AG20443 (cell line): ENCODE data around the gene SRGAP2C.
"Not testable (repeated sequence)": the region's sequence is repeated elsewhere in the genome, so short reads cannot be mapped to it uniquely, and the experiment has no call there.

Experiments
- DNase-seq: peaks from one replicate; pipeline ENCODE4 v3.0.0; 2012; ENCODE audit warnings: low spot score, mixed read lengths

Gene SRGAP2C

GRCh38 chr1:121184290-121185127 is at the start of gene SRGAP2C, which contains the start of gene FAM72B:
Gene SRGAP2C (plus strand): TSS chr1:121184975. CDS start chr1:121187447, 2,472 bp downstream.
Gene FAM72B (minus strand): TSS chr1:121184340. CDS start chr1:121183489, 851 bp downstream.
- not testable (repeated sequence) for DNase-seq

- not testable (repeated sequence) for DNase-seq
Measured at GRCh38 chr1:121140393-121140792, 44.4 kb upstream of the SRGAP2C start.

DNA sequence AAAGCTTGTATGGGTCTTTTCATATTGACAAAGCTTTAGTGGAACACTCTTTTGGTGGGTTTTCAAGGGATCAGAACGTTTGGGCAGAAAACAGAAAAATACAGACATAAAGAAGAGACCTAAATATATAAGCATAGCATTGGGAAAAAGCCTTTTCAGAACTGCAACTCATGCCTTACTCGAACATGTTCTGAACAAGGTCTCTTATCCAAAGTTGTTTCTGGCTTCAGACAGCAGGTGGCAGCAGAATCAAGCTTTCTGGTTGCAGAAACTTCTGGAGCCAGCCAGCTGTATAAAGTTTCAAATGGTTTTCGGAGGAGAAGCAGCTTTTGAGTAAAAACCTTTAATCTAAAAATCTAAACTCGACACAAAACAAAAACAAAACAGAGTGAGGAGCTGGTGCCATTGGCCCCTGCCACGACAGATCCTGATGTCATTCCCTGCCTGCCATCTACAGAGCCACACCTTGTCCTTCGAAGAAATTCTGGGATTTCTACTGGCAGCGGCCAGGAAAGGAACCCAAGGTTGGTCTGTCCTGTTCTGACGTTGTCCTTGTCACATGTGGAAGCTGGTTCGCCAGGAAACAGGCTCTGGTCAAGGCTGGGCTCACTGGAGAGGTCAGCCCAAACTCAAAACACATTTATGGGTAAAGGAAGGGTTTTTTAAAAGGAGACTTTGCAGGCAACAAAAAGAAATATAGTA is 36.1 kb upstream of the SRGAP2C start:
- DNase-seq, result not testable (repeated sequence)

- DNase-seq, result not testable (repeated sequence)
Measured at GRCh38 chr1:121151294-121151693, 33.5 kb upstream of the SRGAP2C start.

DNA sequence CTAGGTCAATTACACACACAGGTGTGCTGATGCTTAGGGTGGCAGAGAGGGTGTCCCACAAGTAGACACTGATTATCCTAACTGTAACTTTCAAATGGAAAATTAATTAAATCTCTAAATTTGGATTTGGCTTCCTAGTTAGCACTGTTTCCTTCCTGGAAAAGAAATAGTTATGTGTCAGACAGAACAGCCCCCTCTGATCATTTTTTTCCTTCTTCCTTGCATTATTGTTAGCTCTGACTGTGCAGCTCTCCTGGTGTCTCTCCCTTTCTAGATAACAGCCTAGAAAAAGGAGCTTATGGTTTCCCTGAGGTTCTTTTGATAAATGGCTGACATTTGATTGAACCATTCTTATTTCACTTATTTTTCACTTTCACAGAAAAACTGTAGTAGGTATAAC is 32.0 kb upstream of the SRGAP2C start:
- DNase-seq, result not testable (repeated sequence)

GRCh38 chr1:121154811-121155210 is 30.0 kb upstream of the SRGAP2C start:
- not testable (repeated sequence) for DNase-seq

DNA sequence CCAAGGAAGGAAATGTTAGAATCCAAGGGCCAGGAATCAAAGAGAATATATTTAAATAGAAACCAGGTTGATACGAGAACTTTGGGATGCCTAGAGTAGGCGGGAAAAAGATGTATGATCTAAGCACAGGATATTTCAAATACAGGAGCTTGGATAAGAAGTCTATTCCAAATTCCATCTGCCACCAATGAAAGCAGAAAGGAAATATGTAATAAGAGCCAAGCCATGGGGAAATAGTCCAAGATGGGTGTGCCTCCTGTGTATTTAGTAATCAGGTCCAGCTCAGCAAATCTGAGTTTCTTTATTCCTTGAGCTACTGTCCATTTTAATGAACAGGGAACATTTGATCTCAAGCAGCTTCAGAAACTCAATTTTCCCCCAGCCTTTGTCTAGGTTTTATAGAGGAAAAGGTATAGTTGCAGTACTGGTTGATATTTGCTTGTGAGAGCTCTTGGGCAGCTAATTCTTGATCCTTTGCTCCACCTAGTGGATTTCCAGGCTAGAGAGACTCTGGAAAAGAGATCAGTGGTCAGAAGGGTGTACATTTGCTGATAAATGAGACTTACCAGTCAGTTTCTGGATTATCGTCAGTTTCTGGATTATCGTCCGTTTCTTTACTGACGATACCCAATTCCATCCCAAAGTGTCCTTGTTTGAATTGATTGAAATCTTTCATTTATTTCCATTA is 29.0 kb upstream of the SRGAP2C start:
- DNase-seq, result not testable (repeated sequence)

- not testable (repeated sequence) for DNase-seq
Measured at GRCh38 chr1:121156958-121157603, 27.7 kb upstream of the SRGAP2C start.

DNA sequence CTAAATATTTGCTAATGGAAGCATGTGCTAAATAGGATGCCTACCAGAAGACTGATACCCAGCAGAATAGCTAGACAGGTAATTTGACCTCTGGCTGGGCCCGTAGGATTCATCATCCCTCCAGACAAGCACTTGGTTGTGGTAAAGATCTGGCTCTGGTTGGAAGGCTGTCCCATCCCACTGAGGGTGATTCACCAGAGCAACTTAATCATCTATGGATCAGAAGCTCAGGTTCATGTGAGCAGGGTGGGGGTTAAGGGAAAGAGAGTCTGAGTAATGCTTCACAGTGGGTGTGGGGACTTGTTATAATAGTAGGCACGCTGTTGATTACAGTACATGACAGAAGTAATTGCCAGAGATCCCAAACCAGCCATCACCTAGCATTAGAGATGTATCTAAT is 27.2 kb upstream of the SRGAP2C start:
- DNase-seq, result not testable (repeated sequence)

GRCh38 chr1:121160118-121160517 is 24.7 kb upstream of the SRGAP2C start:
- DNase-seq, result not testable (repeated sequence)

DNA sequence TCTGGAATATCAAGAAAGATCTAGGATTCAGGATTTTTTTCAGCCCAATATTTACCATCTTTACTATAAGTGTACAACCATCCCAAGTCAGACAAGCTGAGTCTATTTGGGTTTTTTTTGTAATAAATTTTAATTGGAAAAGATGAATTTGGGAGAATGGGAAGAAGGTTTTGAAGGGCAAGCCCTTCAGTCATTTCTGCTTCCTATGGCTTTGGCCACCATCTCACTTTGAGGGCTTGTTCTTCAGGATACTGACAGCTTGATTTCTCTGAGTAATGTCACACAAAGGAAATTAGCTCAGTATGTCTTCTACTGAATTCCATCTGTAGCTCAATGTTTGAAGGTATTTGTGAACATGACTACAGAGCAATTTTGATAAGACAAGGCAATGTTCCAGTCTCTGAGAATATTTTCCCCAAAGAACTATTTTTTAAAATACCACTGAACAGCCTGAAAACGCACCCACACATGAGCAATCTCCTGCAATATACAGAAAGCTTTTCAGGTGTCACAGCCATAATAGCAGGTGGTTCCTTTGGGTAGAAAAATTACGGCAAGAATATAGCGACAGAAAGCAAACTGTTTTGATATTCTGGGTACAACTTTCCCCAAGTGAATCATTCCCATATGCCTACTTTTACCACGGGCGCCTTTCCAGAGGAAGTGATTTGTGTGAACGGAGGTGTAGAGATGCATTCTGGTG is 23.4 kb upstream of the SRGAP2C start:
- not testable (repeated sequence) for DNase-seq

DNA sequence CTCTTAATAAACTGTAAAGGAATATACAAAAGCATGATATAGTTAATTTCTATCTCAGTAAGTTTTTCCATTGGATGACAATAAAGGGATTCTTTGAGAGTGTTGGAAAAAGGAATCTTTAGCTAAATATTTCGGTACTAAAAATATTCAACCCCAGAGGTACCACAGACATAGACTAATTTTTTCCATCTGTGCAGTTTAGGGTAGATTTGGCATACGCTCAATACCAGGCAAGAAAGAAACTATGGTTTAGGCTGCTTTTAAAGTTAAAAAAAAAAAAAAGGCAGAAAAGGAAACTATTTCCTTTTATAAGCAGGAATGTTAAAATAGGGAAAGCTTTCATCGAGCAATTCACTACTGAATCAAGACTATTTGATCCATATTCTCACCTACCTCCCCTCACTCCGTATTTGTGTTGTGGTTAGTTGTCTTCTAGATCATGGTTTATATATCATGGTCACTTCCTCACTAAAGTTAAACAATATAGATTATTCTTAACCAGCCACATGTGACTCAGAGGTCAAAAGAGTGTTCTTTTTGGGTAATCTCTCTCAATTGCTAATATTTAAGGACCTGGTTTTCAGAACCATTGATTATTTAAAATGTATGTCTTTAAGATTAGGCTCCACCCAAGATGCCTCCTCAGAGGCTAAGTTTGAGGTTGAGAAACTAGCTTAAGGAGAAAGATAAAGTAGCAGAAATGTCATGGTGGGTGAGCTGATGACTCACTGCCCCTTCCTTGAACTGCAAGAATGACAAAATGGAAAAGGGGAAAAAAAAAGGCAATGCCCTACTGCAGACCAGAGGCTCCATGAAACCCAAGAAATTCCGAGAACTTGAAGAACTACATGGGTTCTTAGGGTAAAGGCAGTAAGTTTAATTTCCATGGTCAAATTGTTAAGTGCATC is 20.7 kb upstream of the SRGAP2C start:
- not testable (repeated sequence) for DNase-seq

GRCh38 chr1:121165296-121165695 is 19.5 kb upstream of the SRGAP2C start:
- not testable (repeated sequence) for DNase-seq

DNA sequence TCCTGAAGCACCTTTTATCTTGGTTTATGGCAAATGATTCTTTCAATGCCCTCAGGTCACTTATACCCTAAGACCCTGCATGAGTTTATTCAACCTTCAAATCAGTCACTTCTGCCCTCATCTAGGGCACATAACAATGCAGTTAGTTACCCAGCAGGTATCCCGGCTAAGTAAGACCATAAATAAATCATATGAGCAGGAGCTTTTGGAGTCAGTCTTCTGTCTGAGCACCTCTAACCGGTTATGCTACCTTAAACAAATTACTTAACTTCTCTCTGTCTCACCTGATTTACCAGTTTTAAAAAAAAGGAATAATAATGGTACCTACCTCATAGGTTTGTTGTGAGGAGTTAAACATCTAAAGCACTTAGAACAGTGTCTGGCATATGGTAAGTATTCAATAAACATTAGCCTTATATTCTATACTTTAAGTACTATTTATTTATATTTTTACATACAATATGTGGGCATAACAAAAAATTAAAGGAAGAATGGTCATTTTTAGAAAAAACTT is 17.5 kb upstream of the SRGAP2C start:
- DNase-seq, result not testable (repeated sequence)

DNA sequence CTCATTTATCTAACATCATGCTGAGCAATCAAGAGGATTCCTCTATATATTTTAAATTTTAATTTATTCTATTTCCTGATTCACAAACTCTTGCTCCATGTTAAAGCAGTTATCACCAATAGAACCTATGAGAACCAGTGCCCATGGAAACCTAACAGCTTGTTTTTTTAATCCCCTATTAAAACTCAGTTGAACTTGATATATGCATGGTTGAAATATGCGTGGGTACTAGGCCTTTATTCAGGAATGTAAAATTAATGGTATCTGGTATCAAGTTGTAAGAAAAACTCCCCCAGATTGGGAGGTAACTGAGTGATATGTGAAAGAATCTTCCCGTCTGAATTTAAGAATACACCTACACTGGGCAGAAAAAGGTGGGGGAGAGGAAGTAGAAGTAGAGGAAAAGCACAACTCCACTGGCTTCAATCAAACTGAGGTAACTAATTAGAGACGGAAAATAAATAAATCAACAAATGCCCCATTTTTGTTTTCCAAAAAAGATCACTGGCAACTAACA is 16.6 kb upstream of the SRGAP2C start:
- DNase-seq, result not testable (repeated sequence)

DNA sequence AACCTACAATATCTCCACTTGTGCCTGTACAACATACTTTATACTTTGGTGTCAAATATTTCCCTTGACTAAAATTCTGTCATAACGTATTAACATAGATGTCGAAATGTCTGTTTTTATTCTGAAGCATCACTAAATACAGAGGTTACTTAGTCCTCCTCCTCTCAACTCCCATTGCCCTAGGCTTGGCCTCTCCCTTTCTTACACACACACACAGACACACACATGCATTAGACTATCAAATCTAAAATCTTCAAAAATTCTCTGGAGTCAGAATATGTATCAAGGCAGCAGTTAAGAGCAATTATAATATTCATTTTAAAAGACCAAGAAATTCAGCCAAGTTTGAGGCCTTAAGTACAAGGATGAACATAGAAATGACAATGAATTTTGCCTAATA is 8.1 kb upstream of the SRGAP2C start:
- not testable (repeated sequence) for DNase-seq

- not testable (repeated sequence) for DNase-seq
Measured at GRCh38 chr1:121178197-121178596, 6.6 kb upstream of the SRGAP2C start.

DNA sequence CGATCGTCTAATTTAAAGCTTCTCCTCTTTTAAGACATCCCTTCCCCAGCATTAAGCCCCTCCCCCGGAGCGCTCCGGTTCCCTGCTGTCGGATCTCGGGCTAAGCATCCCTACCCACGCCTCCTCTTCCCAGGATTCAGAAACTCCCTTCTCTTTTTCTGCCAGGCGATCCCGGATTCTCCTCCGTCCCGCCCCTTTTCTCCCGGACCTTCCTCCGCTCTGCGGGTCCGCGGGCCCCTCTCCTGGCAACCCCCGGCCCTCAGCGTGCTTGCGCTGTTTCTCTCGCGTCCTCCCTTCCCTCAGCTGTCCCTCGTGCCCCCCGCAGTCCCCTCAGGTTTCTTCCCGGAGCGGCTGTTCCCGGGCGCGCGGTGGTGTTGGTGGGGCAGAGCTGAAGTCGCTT is 908 bp upstream of the SRGAP2C start:
- not testable (repeated sequence) for DNase-seq

GRCh38 chr1:121185140-121185708 is 449 bp downstream of the SRGAP2C start:
- DNase-seq, result not testable (repeated sequence)
